Sigmoid colon (tissue), 7 donors: ENCODE data around the gene PLA2G7. TPM values are rescaled to one million over a fixed set of nuclear protein-coding genes. Genes with fewer than 3 reads are reported as not detected.

Source experiments
- DNase-seq: peaks from one replicate; pipeline ENCODE4 v3.0.0-alpha.2; 2019
- H3K27ac ChIP-seq, 4 donors: fragments of 200-600 bp; sonication (generic); one replicate each; pipeline ENCODE4 v1.5.1; 2016 to 2019; ENCODE audit warnings: mild to moderate bottlenecking in 1 of 4
- H3K27me3 ChIP-seq, 3 donors: fragments of 200-600 bp; sonication (generic); one replicate each; pipeline ENCODE4 v1.5.1; 2019; ENCODE audit warnings: mild to moderate bottlenecking in 1 of 3
- H3K36me3 ChIP-seq, 4 donors: fragments of 200-600 bp; sonication (generic); one replicate each; pipeline ENCODE4 v1.5.1; 2016 to 2019
- H3K4me1 ChIP-seq, 4 donors: fragments of 200-600 bp; sonication (generic); one replicate each; pipeline ENCODE4 v1.5.1; 2017 to 2019
- H3K4me3 ChIP-seq, 4 donors: fragments of 200-600 bp; sonication (generic); one replicate each; pipeline ENCODE4 v1.5.1; 2017 to 2019; ENCODE audit warnings: mild to moderate bottlenecking in 2 of 4, moderate library complexity in 1 of 4
- H3K9me3 ChIP-seq, 4 donors: fragments of 200-600 bp in 3 of 4; sonication (generic) in 3 of 4; one replicate each; pipeline versions ENCODE4 v1.5.1 to v1.6.1; 2013 to 2019
- EP300 ChIP-seq, 4 donors: sonication (generic); formaldehyde crosslinking; IDR thresholded peaks; one replicate each; pipeline ENCODE4 v1.6.1; 2017; ENCODE audit warnings: antibody characterized with exemption in 4 of 4
- POLR2A ChIP-seq, 2 donors: fragments of 450-650 bp; IDR thresholded peaks; one replicate each; pipeline ENCODE4 v1.6.1; 2016; ENCODE audit warnings: antibody characterized with exemption in 2 of 2, mild to moderate bottlenecking in 2 of 2, moderate library complexity in 2 of 2
- POLR2AphosphoS5 ChIP-seq, 4 donors: sonication (generic); formaldehyde crosslinking; IDR thresholded peaks; one replicate each; pipeline ENCODE4 v1.6.1; 2017; ENCODE audit warnings: antibody characterized with exemption in 4 of 4
- WGBS, 2 donors: extraction: QIAGEN DNeasy Blood & Tissue Kit; methylation state at CpG; one replicate each; pipeline ENCODE4 v1.1.7; 2013; 5-methylcytosine and 5-hydroxymethylcytosine counted together
- intact Hi-C: fragments of 100-400 bp; cut with DNase I; formaldehyde crosslinking; loops from one replicate; pipeline ENCODE4 v1.15.1; 2023
- polyA plus RNA-seq, 3 donors: library from polyadenylated mRNA; stranded (reverse); fragments of 200-250 nt; gene quantifications; one replicate each; pipeline ENCODE4 v1.2.3, GENCODE V29; 2013
- total RNA-seq, 4 donors: library from RNA; depleted of rRNA; stranded (reverse); fragments of >200 nt; gene quantifications; one replicate each; pipeline ENCODE4 v1.1.0, GENCODE V29; 2016
- TF ChIP-seq, protein P1 (sequence below), 4 experiments: fragments of 450-650 bp in 3 of 4; fragments of 200-600 bp in 1 of 4; IDR thresholded peaks; one replicate each; pipeline ENCODE4 v1.5.1; 2016 to 2019; ENCODE audit warnings: antibody characterized with exemption in 4 of 4, mild to moderate bottlenecking in 3 of 4, moderate library complexity in 2 of 4
- donor health status: healthy with polysubstance abuse.
- donor health status: Bipolar disorder and iron deficiency.
- donor health status: healthy.

The PLA2G7 gene
- total and polyA plus RNA-seq, 7 donors, result 0.49 to 43.0 (median 6.6) TPM; not detected in 2

DNA sequence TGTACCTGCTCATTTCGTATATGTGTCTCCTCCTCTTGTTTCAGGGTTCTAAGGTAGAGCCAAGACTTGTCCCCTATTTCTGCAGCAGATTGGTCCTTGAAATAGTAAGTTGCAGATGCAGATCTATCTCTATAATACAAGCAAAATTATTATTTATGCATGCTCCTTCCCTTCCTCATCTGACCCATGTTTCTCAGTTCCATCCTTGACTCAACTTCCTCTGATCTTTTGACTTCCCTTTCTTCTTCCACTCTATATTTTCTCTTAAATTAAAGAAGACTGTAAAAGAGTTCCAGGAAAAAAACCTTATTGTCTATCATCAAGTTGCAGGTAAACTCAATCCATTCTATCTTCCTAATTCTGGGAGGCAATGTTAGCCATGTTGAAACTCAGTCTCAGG is 23.7 kb downstream of the PLA2G7 start:
- TF ChIP-seq EP300 (IDR thresholded peaks at IDR 0.05) (no peak), POLR2AphosphoS5 (IDR thresholded peaks at IDR 0.05) (no peak)
- no peaks in the 10 kb centered on the region for H3K36me3 ChIP-seq
- no peaks in the 10 kb centered on the region for H3K4me1 ChIP-seq
- no peak overlapping the region for H3K27ac ChIP-seq
- DNase-seq, result no peak
- H3K27me3 ChIP-seq, result no peaks in the 10 kb centered on the region
- WGBS, 2 donors, result 87 to 94% methylated on average over 1 of the region's 1 CpG
- no peaks in the 10 kb centered on the region for H3K9me3 ChIP-seq
- no peak overlapping the region for H3K4me3 ChIP-seq
- intact Hi-C loops, result no loop called here

DNA sequence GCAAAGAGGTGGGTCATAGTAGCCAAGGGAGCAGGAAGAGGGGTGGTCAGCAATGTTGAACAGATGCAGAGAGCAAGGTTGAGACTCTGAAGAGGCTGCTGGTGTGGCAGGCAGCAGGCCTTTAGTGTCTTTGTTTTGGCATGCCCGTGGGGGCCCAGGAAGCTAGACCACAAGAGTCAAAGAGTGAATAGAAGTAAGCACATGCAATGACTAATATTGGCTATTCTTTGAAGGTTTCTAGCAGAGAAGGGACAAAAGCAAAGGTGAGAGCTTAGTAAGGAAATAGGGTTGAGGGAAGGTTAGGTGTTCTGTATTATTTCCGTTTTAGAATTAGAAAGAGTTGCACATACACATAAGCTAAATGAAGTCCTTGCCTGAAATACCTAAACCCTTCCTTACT is 28.7 kb downstream of the PLA2G7 start:
- 85 to 90% methylated on average over 2 of the region's 2 CpGs for WGBS, 2 donors
- no peaks in the 10 kb centered on the region for H3K27me3 ChIP-seq

DNA sequence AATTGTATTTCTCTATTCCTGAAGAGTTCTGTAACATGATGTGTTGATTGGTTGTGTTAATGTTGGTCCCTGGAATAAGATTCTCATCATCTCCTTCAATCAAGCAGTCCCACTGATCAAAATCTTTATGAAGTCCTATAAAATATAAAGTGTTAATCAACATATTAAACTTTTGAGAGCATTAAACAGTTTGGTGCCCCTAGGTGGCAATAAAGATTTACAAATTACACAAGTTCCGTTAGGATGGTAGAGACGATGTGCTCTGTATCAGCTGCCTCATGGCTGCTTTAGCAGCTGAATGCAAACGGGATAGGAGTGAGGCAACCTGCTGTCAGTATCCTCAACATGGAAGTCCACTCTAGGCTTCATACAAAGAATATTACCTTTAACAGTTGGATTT is 30.6 kb downstream of the PLA2G7 start:
- no peak for DNase-seq
- no peaks in the 10 kb centered on the region for H3K27me3 ChIP-seq
- no peaks in the 10 kb centered on the region for H3K36me3 ChIP-seq
- H3K4me1 ChIP-seq, result no peaks in the 10 kb centered on the region
- intact Hi-C loops, result no loop called here
- no peak for TF ChIP-seq POLR2AphosphoS5 (IDR thresholded peaks at IDR 0.05)
- no peak for TF ChIP-seq EP300 (IDR thresholded peaks at IDR 0.05)
- TF ChIP-seq POLR2A (IDR thresholded peaks at IDR 0.05), result no peak
- TF ChIP-seq, protein P1, sequence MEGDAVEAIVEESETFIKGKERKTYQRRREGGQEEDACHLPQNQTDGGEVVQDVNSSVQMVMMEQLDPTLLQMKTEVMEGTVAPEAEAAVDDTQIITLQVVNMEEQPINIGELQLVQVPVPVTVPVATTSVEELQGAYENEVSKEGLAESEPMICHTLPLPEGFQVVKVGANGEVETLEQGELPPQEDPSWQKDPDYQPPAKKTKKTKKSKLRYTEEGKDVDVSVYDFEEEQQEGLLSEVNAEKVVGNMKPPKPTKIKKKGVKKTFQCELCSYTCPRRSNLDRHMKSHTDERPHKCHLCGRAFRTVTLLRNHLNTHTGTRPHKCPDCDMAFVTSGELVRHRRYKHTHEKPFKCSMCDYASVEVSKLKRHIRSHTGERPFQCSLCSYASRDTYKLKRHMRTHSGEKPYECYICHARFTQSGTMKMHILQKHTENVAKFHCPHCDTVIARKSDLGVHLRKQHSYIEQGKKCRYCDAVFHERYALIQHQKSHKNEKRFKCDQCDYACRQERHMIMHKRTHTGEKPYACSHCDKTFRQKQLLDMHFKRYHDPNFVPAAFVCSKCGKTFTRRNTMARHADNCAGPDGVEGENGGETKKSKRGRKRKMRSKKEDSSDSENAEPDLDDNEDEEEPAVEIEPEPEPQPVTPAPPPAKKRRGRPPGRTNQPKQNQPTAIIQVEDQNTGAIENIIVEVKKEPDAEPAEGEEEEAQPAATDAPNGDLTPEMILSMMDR (IDR thresholded peaks at IDR 0.05), result no peak
- H3K27ac ChIP-seq, result no peak overlapping the region
- no peaks in the 10 kb centered on the region for H3K9me3 ChIP-seq
- no peak overlapping the region for H3K4me3 ChIP-seq
- WGBS, 2 donors, result 2 to 10% methylated on average over 3 of the region's 3 CpGs

More for the DNA sequence above, 28.7 kb downstream of the PLA2G7 start:
- no peaks in the 10 kb centered on the region for H3K9me3 ChIP-seq
- no peak for DNase-seq
- no peaks in the 10 kb centered on the region for H3K4me1 ChIP-seq
- H3K4me3 ChIP-seq, result no peak overlapping the region
- H3K27ac ChIP-seq, result no peak overlapping the region
- H3K36me3 ChIP-seq, result no peaks in the 10 kb centered on the region
- intact Hi-C loops, result no loop called here
- TF ChIP-seq POLR2AphosphoS5 (IDR thresholded peaks at IDR 0.05) (no peak), EP300 (IDR thresholded peaks at IDR 0.05) (no peak), POLR2A (IDR thresholded peaks at IDR 0.05) (no peak)
- TF ChIP-seq, protein P1 (IDR thresholded peaks at IDR 0.05), result no peak

DNA sequence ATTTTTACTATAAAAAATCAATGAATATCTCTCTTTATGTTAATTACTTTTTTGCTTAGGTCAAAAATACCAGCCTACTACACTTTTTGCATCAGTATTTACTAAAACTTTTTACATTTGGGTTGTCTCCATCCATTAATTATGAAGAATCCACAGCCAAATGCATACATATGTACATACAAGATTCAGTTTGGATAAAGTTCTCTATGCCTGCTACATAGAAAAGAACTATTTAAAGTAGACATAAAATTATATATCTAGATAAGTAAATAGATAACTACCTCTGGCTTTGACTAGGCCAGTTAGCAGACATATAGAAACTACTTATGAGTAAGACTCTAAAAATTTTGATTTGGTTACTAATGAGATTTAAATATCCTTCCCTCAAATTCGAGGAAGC is 35.2 kb downstream of the PLA2G7 start:
- no peak for DNase-seq
- intact Hi-C loops, result no loop called here
- TF ChIP-seq, protein P1 (IDR thresholded peaks at IDR 0.05), result no peak
- TF ChIP-seq POLR2A (IDR thresholded peaks at IDR 0.05), result no peak
- H3K27me3 ChIP-seq, result no peaks in the 10 kb centered on the region
- WGBS, 2 donors, result 73 to 77% methylated on average over 1 of the region's 1 CpG
- no peaks in the 10 kb centered on the region for H3K4me1 ChIP-seq
- H3K36me3 ChIP-seq, result no peaks in the 10 kb centered on the region
- H3K9me3 ChIP-seq, result no peaks in the 10 kb centered on the region
- no peak overlapping the region for H3K4me3 ChIP-seq
- no peak overlapping the region for H3K27ac ChIP-seq

DNA sequence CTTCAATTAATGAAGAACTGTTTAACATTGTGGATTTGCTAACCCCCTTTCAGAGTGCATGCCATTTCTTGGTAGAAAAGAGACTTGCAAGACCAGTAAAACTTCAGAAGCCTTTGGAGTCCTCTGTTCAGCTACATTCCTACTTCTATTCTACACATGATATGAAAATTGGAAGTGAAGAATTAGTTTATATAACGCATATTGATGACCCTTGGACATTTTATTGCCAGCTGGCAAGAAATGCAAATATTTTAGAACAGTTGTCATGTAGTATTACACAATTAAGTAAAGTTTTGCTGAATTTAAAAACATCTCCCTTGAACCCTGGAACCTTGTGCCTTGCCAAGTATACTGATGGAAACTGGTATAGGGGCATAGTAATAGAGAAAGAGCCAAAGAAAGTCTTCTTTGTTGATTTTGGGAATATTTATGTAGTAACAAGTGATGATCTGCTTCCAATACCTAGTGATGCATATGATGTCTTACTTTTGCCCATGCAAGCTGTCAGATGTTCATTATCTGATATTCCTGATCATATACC is 44.2 kb downstream of the PLA2G7 start:
- H3K4me3 ChIP-seq, result no peak overlapping the region
- TF ChIP-seq EP300 (IDR thresholded peaks at IDR 0.05) (no peak), POLR2AphosphoS5 (IDR thresholded peaks at IDR 0.05) (no peak), POLR2A (IDR thresholded peaks at IDR 0.05) (no peak)
- TF ChIP-seq, protein P1 (IDR thresholded peaks at IDR 0.05), result no peak
- H3K27me3 ChIP-seq, result no peaks in the 10 kb centered on the region
- H3K36me3 ChIP-seq, result no peaks in the 10 kb centered on the region
- intact Hi-C loops, result no loop called here
- H3K4me1 ChIP-seq, result no peaks in the 10 kb centered on the region
- WGBS, 2 donors, result 47 to 65% methylated on average over 1 of the region's 1 CpG
- H3K27ac ChIP-seq, result no peak overlapping the region
- no peak for DNase-seq
- no peaks in the 10 kb centered on the region for H3K9me3 ChIP-seq
